DOHH2 (cell line): Measurements from ENCODE around the gene GJD3.
"Not testable (repeated sequence)": the region's sequence is repeated elsewhere in the genome, so short reads cannot be mapped to it uniquely, and the experiment has no call there.

Source experiments
- H3F3A ChIP-seq: fragments of 200-600 bp; sonication (generic), shearing (Covaris generic); 2 replicates; pipeline ENCODE4 v1.6.0; 2016; ENCODE audit warnings: antibody characterized with exemption, mild to moderate bottlenecking; ENCODE audit not compliant: control insufficient read depth, insufficient read depth
- H3K27ac ChIP-seq: fragments of 200-600 bp; sonication (generic); 2 replicates; pipeline ENCODE4 v1.5.1; 2014; ENCODE audit warnings: low read depth, mild to moderate bottlenecking, low read length, moderate library complexity
- H3K27me3 ChIP-seq: fragments of 200-600 bp; sonication (generic); 2 replicates; pipeline ENCODE4 v1.6.1; 2014; ENCODE audit warnings: mild to moderate bottlenecking, low read length, mixed read lengths; ENCODE audit not compliant: control insufficient read depth
- H3K36me3 ChIP-seq: fragments of 200-600 bp; sonication (generic); 2 replicates; pipeline ENCODE4 v1.6.1; 2014; ENCODE audit warnings: mild to moderate bottlenecking, low read length, moderate library complexity, mixed read lengths; ENCODE audit not compliant: control insufficient read depth
- H3K4me1 ChIP-seq: fragments of 200-600 bp; sonication (generic); 2 replicates; pipeline ENCODE4 v1.6.1; 2014; ENCODE audit warnings: mild to moderate bottlenecking, low read length, mixed read lengths; ENCODE audit not compliant: control insufficient read depth
- H3K4me2 ChIP-seq: fragments of 200-600 bp; sonication (generic); 2 replicates; pipeline ENCODE4 v1.6.0; 2014; ENCODE audit warnings: mild to moderate bottlenecking, low read length, moderate library complexity
- H3K4me3 ChIP-seq: fragments of 200-600 bp; sonication (generic); 2 replicates; pipeline ENCODE4 v1.5.1; 2014; ENCODE audit warnings: mild to moderate bottlenecking, low read length, mixed read lengths
- H3K79me2 ChIP-seq: fragments of 200-600 bp; sonication (generic); 2 replicates; pipeline ENCODE4 v1.6.1; 2014; ENCODE audit warnings: mild to moderate bottlenecking, low read length, mixed read lengths; ENCODE audit not compliant: control insufficient read depth
- H3K9me2 ChIP-seq: fragments of 200-600 bp; sonication (generic); replicated peaks from 2 replicates; pipeline ENCODE4 v1.6.1; 2014; ENCODE audit warnings: mild to moderate bottlenecking, low read length, mixed read lengths; ENCODE audit not compliant: control insufficient read depth
- H3K9me3 ChIP-seq: fragments of 200-600 bp; sonication (generic); 2 replicates; pipeline ENCODE4 v1.6.1; 2014; ENCODE audit warnings: antibody characterized with exemption, low read length, mixed read lengths; ENCODE audit not compliant: control insufficient read depth, insufficient read depth
- H4K20me1 ChIP-seq: fragments of 200-600 bp; sonication (generic); 2 replicates; pipeline ENCODE4 v1.6.0; 2014; ENCODE audit warnings: low read depth, mild to moderate bottlenecking, antibody characterized with exemption, low read length, moderate library complexity; ENCODE audit not compliant: control insufficient read depth, insufficient read depth
- EZH2phosphoT487 ChIP-seq: fragments of 200-600 bp; sonication (generic); IDR thresholded peaks from 2 replicates; pipeline ENCODE4 v1.6.1; 2017; ENCODE audit warnings: borderline replicate concordance, mild to moderate bottlenecking, antibody characterized with exemption, low read length, moderate library complexity, mixed read lengths
- TF ChIP-seq, protein P1 (sequence below): fragments of 200-600 bp; sonication (generic); IDR thresholded peaks from one replicate; pipeline ENCODE4 v1.5.1; 2014; ENCODE audit warnings: antibody characterized with exemption, mild to moderate bottlenecking, low read depth, low read length; ENCODE audit not compliant: poor library complexity, severe bottlenecking

The GJD3 gene

DNA sequence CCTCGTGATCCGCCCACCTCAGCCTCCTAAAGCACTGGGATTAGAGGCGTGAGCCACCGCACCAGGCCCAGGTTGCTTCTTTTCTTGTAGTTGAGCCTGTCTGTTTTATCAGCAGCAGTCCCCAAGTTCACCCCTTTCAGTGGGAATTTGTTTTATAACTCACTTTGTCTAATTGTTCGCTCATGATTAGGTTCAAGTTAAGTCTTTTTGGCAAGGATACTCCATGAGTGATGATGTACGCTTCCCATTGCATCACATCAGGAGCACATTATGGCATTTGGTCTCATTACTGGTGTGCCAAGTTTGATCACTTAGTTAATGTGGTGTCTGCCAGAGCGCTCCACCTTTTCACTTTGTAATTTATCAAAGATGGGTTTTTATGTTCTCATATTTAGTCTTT lies 14.4 kb upstream of the GJD3 start:
- H3K4me3 ChIP-seq: no peak overlapping the region
- H3F3A ChIP-seq: no peaks in the 10 kb centered on the region
- no peaks in the 10 kb centered on the region for H4K20me1 ChIP-seq
- no peak overlapping the region for H3K4me2 ChIP-seq
- H3K36me3 ChIP-seq: no peaks in the 10 kb centered on the region
- no peaks in the 10 kb centered on the region for H3K4me1 ChIP-seq
- no peak for TF ChIP-seq EZH2phosphoT487
- TF ChIP-seq, protein P1, sequence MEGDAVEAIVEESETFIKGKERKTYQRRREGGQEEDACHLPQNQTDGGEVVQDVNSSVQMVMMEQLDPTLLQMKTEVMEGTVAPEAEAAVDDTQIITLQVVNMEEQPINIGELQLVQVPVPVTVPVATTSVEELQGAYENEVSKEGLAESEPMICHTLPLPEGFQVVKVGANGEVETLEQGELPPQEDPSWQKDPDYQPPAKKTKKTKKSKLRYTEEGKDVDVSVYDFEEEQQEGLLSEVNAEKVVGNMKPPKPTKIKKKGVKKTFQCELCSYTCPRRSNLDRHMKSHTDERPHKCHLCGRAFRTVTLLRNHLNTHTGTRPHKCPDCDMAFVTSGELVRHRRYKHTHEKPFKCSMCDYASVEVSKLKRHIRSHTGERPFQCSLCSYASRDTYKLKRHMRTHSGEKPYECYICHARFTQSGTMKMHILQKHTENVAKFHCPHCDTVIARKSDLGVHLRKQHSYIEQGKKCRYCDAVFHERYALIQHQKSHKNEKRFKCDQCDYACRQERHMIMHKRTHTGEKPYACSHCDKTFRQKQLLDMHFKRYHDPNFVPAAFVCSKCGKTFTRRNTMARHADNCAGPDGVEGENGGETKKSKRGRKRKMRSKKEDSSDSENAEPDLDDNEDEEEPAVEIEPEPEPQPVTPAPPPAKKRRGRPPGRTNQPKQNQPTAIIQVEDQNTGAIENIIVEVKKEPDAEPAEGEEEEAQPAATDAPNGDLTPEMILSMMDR: no peak
- no peaks in the 10 kb centered on the region for H3K9me3 ChIP-seq
- no peak overlapping the region for H3K27ac ChIP-seq
- H3K79me2 ChIP-seq: no peaks in the 10 kb centered on the region
- H3K9me2 ChIP-seq: no peaks in the 10 kb centered on the region
- H3K27me3 ChIP-seq: no peaks in the 10 kb centered on the region

DNA sequence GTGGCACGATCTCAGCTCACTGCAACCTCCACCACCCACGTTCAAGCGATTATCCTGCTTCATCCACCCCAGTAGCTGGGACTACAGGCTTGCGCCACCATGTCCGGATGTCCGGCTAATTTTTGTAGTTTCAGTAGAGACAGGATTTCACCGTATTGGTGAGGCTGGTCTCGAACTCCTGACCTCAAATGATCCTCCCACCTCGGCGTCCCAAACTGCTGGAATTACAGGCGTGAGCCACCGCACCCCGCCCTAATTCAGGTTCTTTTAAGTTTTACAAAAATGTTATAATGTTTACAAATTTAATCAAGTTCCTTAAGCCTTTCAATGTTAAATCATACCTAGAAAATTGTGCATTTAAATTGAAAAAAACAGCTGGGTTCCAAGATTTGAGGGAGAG lies 13.3 kb upstream of the GJD3 start:
- Histone ChIP-seq H3K4me2 (no peak overlapping the region), H3K79me2 (no peaks in the 10 kb centered on the region), H4K20me1 (no peaks in the 10 kb centered on the region), H3K9me2 (no peaks in the 10 kb centered on the region), H3F3A (no peaks in the 10 kb centered on the region), H3K4me1 (no peaks in the 10 kb centered on the region; the same call in 1 of the 2 replicates), H3K27me3 (no peaks in the 10 kb centered on the region), H3K36me3 (no peaks in the 10 kb centered on the region), H3K9me3 (no peaks in the 10 kb centered on the region), H3K4me3 (no peak overlapping the region), H3K27ac (no peak overlapping the region)
- TF ChIP-seq, protein P1: no peak
- no peak for TF ChIP-seq EZH2phosphoT487

DNA sequence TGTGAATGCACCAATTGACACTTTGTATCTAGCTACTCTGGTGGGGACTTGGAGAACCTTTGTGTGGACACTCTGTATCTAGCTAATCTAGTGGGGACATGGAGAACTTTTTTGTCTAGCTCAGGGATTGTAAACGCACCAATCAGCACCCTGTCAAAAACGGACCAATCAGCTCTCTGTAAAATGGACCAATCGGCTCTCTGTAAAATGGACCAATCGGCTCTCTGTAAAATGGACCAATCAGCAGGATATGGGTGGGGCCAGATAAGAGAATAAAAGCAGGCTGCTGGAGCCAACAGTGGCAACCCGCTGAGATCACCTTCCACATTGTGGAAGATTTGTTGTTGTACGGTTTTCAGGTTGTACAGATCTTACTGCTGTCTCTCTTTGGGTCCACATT lies 12.0 kb upstream of the GJD3 start:
- not testable (repeated sequence) for H3K4me1 ChIP-seq, H3K36me3 ChIP-seq, H3K4me3 ChIP-seq, H3K9me3 ChIP-seq, H3K9me2 ChIP-seq, H3K4me2 ChIP-seq, H3K79me2 ChIP-seq, H3F3A ChIP-seq, H3K27me3 ChIP-seq, H3K27ac ChIP-seq, H4K20me1 ChIP-seq

DNA sequence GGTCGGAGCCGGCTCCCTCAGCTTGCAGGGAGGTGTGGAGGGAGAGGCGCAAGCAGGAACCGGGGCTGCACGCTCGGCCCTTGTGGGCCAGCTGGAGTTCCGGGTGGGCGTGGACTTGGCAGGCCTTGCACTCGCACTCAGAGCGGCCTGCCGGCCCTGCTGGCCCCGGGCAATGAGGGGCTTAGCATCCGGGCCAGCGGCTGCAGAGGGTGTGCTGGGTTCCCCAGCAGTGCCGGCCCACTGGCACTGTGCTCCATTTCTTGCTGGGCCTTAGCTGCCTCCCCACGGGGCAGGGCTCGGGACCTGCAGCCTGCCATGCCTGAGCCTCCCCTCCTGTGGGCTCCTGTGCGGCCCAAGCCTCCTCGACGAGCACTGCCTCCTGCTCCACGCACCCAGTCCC lies 11.2 kb upstream of the GJD3 start:
- H3K36me3 ChIP-seq, H3K4me3 ChIP-seq, H3K9me2 ChIP-seq, H3K9me3 ChIP-seq, H3K4me2 ChIP-seq, H4K20me1 ChIP-seq, H3K79me2 ChIP-seq, H3K27me3 ChIP-seq, H3F3A ChIP-seq, H3K27ac ChIP-seq: not testable (repeated sequence)
- peaks cover 15% of the 10 kb centered on the region for H3K4me1 ChIP-seq
